D721Med (cell line): ENCODE data around the gene ZNF496.
"Not testable (repeated sequence)": the region's sequence is repeated elsewhere in the genome, so short reads cannot be mapped to it uniquely, and the experiment has no call there.

ENCODE experiments used
- DNase-seq: peaks from one replicate; pipeline ENCODE4 v3.0.0; 2011; ENCODE audit warnings: low spot score; ENCODE audit not compliant: insufficient read length
- FAIRE-seq: peaks from 2 replicates; lab custom pipeline; 2011; peaks lifted over from hg19 to GRCh38; lab: Jason Lieb, UNC
- CTCF ChIP-seq: IDR thresholded peaks from 2 replicates; pipeline ENCODE4 v1.5.1; 2012; ENCODE audit warnings: mild to moderate bottlenecking, control low read depth; ENCODE audit not compliant: insufficient read depth; ENCODE audit errors: missing control alignments

The ZNF496 gene

GRCh38 chr1:247291833-247292561 is 39.7 kb downstream of the ZNF496 start:
- FAIRE-seq = no peak
- no peak for DNase-seq
- no peak for TF ChIP-seq CTCF

- DNase-seq (no peak), FAIRE-seq (no peak)
- no peak for TF ChIP-seq CTCF
These were observed 40.5 kb downstream of the ZNF496 start for GRCh38 chr1:247291161-247291560.

- FAIRE-seq = no peak
- no peak for TF ChIP-seq CTCF
These were observed 41.1 kb downstream of the ZNF496 start for GRCh38 chr1:247290576-247290975.

GRCh38 chr1:247289274-247289892 is 42.3 kb downstream of the ZNF496 start:
- DNase-seq, FAIRE-seq: not testable (repeated sequence)

More at GRCh38 chr1:247290576-247290975, 41.1 kb downstream of the ZNF496 start:
- no peak for DNase-seq

GRCh38 chr1:247288341-247288740 is 43.3 kb downstream of the ZNF496 start:
- no peak for TF ChIP-seq CTCF
- DNase-seq (no peak), FAIRE-seq (no peak)

GRCh38 chr1:247287460-247287859 is 44.2 kb downstream of the ZNF496 start:
- no peak for DNase-seq
- FAIRE-seq = no peak
- TF ChIP-seq CTCF = no peak

GRCh38 chr1:247286134-247286670 is 45.5 kb downstream of the ZNF496 start:
- no peak for TF ChIP-seq CTCF
- no peak for DNase-seq
- FAIRE-seq = no peak
